LNCaP clone FGC (cell line): ENCODE results near the gene SLC27A4.

ENCODE experiments used
- DNase-seq: peaks from one replicate; pipeline ENCODE4 v3.0.0-alpha.2; 2011; ENCODE audit warnings: low read depth
- H3K4me3 ChIP-seq: 2 replicates; pipeline ENCODE4 v1.5.1; 2011; ENCODE audit warnings: mild to moderate bottlenecking, low read depth, low read length, control low read depth
- TF ChIP-seq, protein P1 (sequence below): IDR thresholded peaks from 2 replicates; pipeline ENCODE4 v1.5.1; 2012; ENCODE audit warnings: mild to moderate bottlenecking; ENCODE audit not compliant: control insufficient read depth, insufficient read depth; ENCODE audit errors: extremely low read depth

SLC27A4 gene

DNA sequence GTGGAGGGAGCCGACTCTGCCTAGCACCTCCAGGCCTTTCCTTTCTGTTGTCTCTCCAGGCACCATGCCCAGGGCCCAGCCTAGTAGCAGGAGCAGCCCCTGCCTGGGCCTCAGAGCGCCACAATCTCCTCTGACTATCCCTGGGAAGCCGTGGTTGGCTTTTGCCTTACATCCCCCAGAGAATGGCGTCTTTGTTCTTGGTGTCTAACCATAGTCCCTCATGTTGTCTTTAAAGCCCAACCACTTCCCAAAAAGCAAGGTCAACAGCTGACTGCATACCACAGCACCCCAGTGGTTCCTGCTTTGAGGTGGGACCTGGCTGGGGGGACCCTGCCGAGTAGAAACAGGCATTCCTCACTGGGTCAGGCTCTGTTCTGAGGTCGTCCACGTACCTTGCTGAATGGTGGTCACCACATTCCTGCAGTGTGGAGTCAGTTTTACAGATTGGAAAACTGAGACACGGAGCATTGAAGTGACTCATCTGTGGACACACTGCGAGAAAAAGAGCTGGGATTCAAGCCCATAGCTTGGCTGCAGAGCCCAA is 66.6 kb downstream of the SLC27A4 start:
- DNase-seq: no peak
- TF ChIP-seq, protein P1, sequence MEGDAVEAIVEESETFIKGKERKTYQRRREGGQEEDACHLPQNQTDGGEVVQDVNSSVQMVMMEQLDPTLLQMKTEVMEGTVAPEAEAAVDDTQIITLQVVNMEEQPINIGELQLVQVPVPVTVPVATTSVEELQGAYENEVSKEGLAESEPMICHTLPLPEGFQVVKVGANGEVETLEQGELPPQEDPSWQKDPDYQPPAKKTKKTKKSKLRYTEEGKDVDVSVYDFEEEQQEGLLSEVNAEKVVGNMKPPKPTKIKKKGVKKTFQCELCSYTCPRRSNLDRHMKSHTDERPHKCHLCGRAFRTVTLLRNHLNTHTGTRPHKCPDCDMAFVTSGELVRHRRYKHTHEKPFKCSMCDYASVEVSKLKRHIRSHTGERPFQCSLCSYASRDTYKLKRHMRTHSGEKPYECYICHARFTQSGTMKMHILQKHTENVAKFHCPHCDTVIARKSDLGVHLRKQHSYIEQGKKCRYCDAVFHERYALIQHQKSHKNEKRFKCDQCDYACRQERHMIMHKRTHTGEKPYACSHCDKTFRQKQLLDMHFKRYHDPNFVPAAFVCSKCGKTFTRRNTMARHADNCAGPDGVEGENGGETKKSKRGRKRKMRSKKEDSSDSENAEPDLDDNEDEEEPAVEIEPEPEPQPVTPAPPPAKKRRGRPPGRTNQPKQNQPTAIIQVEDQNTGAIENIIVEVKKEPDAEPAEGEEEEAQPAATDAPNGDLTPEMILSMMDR: no peak
- no peak overlapping the region for H3K4me3 ChIP-seq

DNA sequence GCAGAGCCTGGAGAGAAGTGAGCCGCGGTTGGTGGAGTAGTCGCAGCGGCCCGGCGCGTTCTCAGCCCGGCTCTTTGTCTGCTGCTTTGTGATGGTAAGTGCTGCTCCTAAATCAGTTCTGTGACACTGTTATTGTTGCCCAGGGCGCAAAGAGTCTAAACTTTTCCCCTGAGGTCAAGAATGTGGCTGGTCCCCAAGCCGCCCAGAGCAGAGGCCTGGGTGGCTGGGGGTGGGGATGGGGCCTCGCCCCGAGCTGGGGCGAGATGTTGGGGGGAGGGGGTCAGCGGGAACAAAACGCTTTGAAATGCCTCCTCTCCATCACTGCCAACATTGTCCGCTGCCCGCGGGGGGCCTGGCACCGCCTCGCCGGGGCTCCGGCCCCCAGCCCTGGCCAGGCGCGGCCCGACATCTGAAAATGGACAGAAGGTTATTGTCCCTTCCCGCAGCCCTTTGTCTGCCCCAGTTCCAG is 68.7 kb downstream of the SLC27A4 start:
- TF ChIP-seq, protein P1: no peak
- H3K4me3 ChIP-seq: no peak overlapping the region
- no peak for DNase-seq

GRCh38 chr9:128409450-128409849 is 69.1 kb downstream of the SLC27A4 start:
- DNase-seq: no peak
- TF ChIP-seq, protein P1: no peak

GRCh38 chr9:128409978-128410377 is 69.7 kb downstream of the SLC27A4 start:
- DNase-seq: no peak
- TF ChIP-seq, protein P1: peak; percentile 32; the same call in 1 of the 2 replicates
- no peak overlapping the region for H3K4me3 ChIP-seq

More at GRCh38 chr9:128409450-128409849, 69.1 kb downstream of the SLC27A4 start:
- H3K4me3 ChIP-seq: no peak overlapping the region
